Activated naive CD4-positive, alpha-beta T cell treated with anti-CD3 and anti-CD28 coated beads, Interleukin-2, amount 50 U/mL, for 24 hours (primary cell): ENCODE data around the gene CCDC187.

Experiments used
- H3K27ac Mint-ChIP-seq: one replicate; pipeline ENCODE4 v1.8.0; 2021; ENCODE audit warnings: mild to moderate bottlenecking, mixed read lengths
- H3K27me3 Mint-ChIP-seq: one replicate; pipeline ENCODE4 v1.8.0; 2021; ENCODE audit warnings: mixed read lengths
- H3K36me3 Mint-ChIP-seq: one replicate; pipeline ENCODE4 v1.8.0; 2021; ENCODE audit warnings: mixed read lengths
- H3K4me1 Mint-ChIP-seq: one replicate; pipeline ENCODE4 v1.8.0; 2021; ENCODE audit warnings: mixed read lengths
- H3K4me3 Mint-ChIP-seq: one replicate; pipeline ENCODE4 v1.8.0; 2021; ENCODE audit warnings: mild to moderate bottlenecking, mixed read lengths
- H3K9me3 Mint-ChIP-seq: one replicate; pipeline ENCODE4 v1.8.0; 2021; ENCODE audit warnings: mixed read lengths

Gene CCDC187

GRCh38 chr9:136226680-136227407 lies 77.0 kb downstream of the CCDC187 start:
- peaks cover 16% of the 10 kb centered on the region for H3K4me1 Mint-ChIP-seq
- H3K4me3 Mint-ChIP-seq: no peak overlapping the region
- no peaks in the 10 kb centered on the region for H3K9me3 Mint-ChIP-seq
- no peak overlapping the region for H3K27ac Mint-ChIP-seq
- no peaks in the 10 kb centered on the region for H3K27me3 Mint-ChIP-seq
- H3K36me3 Mint-ChIP-seq: peaks cover 9% of the 10 kb centered on the region

DNA sequence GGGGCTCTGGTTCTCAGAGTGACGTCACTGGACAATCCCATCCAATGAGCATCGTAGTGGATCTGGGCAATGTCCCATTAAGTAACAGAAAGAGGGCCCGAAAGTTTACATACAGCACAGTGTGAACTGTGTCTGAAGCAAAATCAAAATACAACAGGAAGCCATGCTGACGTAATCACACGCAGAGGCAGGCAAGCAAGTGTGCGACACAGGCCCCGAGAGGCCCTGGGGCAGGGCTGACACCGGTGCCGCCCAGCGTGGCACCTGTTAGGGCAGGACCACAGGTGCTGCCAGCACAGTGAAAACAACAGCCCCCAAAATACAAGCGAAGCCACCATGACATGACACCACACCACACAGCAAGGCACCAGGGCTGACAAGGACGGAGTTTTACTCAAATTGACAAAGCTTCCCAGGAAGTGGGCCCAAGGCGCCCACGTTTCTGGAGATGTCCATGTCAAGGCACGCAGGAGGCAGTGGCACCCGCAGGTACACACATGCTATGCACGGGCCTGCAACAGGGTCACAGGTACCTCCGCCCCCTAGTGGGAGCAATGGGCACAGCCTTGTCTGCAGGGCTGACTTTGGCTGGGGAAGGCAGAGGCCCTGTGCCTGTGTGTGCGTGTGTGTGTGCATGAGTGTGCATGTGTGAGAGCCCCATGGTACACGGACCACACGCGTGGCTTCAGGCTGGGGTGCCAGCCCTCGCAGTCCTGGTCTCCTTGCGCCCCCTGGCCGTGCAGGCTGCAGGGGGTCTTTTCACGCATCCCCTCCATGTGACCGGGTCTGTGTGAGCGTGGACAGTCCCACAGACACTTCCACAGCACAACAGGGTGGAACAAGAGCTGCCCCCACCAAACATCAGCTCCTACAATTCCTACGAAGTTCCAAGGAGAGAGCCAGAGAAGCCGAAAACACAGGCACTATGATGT lies 77.9 kb downstream of the CCDC187 start:
- Mint-ChIP-seq H3K4me3 (no peak overlapping the region), H3K27ac (no peak overlapping the region), H3K4me1 (peaks cover 16% of the 10 kb centered on the region), H3K36me3 (peaks cover 13% of the 10 kb centered on the region), H3K9me3 (no peaks in the 10 kb centered on the region), H3K27me3 (no peaks in the 10 kb centered on the region)

- Mint-ChIP-seq H3K4me1 (peaks cover 16% of the 10 kb centered on the region), H3K27ac (no peak overlapping the region), H3K4me3 (no peak overlapping the region), H3K27me3 (no peaks in the 10 kb centered on the region), H3K9me3 (no peaks in the 10 kb centered on the region), H3K36me3 (peaks cover 13% of the 10 kb centered on the region)
Observed at GRCh38 chr9:136225366-136225747, 78.5 kb downstream of the CCDC187 start.

- Mint-ChIP-seq H3K4me1 (peaks cover 16% of the 10 kb centered on the region), H3K36me3 (peaks cover 14% of the 10 kb centered on the region), H3K27ac (no peak overlapping the region), H3K4me3 (no peak overlapping the region), H3K27me3 (no peaks in the 10 kb centered on the region), H3K9me3 (no peaks in the 10 kb centered on the region)
Observed at GRCh38 chr9:136223871-136224640, 79.8 kb downstream of the CCDC187 start.

- H3K27ac Mint-ChIP-seq: no peak overlapping the region
Observed at GRCh38 chr9:136222906-136223285, 81.0 kb downstream of the CCDC187 start.

GRCh38 chr9:136222166-136222905 lies 81.6 kb downstream of the CCDC187 start:
- no peaks in the 10 kb centered on the region for H3K27me3 Mint-ChIP-seq
- peaks cover 5% of the 10 kb centered on the region for H3K4me1 Mint-ChIP-seq
- no peak overlapping the region for H3K27ac Mint-ChIP-seq
- H3K36me3 Mint-ChIP-seq: peaks cover 16% of the 10 kb centered on the region
- H3K9me3 Mint-ChIP-seq: no peaks in the 10 kb centered on the region
- no peak overlapping the region for H3K4me3 Mint-ChIP-seq

More at GRCh38 chr9:136222906-136223285, 81.0 kb downstream of the CCDC187 start:
- Mint-ChIP-seq H3K9me3 (no peaks in the 10 kb centered on the region), H3K4me1 (peaks cover 6% of the 10 kb centered on the region), H3K27me3 (no peaks in the 10 kb centered on the region), H3K36me3 (peaks cover 14% of the 10 kb centered on the region), H3K4me3 (no peak overlapping the region)

- H3K27me3 Mint-ChIP-seq: no peaks in the 10 kb centered on the region
- H3K27ac Mint-ChIP-seq: no peak overlapping the region
- H3K36me3 Mint-ChIP-seq: peaks cover 20% of the 10 kb centered on the region
- peaks cover 4% of the 10 kb centered on the region for H3K4me1 Mint-ChIP-seq
- no peaks in the 10 kb centered on the region for H3K9me3 Mint-ChIP-seq
- H3K4me3 Mint-ChIP-seq: no peak overlapping the region
Observed at GRCh38 chr9:136220017-136220729, 83.7 kb downstream of the CCDC187 start.

DNA sequence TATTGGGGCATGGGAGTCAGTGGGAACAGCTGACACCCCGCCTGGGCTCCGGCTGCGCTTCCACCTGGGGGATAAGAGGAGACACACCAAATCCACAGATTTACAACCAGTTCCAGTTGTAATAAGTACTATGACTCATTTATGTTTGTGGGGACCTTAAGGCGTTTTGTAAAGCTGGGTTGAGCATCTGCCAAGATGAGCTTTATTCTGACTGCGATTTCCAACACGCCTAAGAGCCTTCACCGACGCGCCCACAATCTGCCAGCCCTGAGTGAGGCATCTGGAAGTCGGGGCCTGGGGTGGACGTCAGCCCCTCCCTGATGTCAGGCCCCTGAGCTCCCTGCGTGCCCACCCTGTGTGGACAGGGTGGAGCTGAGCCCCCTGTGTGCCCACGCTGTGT lies 84.6 kb downstream of the CCDC187 start:
- Mint-ChIP-seq H3K9me3 (no peaks in the 10 kb centered on the region), H3K4me3 (no peak overlapping the region), H3K27ac (no peak overlapping the region), H3K4me1 (no peaks in the 10 kb centered on the region), H3K36me3 (peaks cover 21% of the 10 kb centered on the region), H3K27me3 (no peaks in the 10 kb centered on the region)

GRCh38 chr9:136218673-136219072 lies 85.2 kb downstream of the CCDC187 start:
- Mint-ChIP-seq H3K36me3 (peaks cover 26% of the 10 kb centered on the region), H3K4me3 (no peak overlapping the region)

DNA sequence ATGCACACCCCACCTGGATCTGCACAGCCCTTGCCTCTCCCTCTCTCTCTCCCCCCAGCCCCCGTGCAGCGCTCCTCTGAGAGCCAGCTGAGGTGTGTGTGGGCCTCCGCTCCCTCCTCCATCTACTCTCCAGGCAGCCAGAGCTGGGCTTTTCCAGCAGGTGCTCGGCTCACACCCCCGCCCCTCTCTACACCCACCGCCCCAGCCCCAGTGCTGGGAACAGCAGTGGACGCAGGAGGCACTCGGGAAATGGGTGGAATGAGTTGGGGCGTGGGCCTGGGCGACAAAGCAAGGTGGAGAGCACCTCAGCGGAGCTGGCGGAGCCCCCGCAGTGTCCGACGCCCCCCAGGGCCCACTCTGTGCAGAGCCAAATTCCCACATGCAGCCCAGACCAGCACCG lies 85.6 kb downstream of the CCDC187 start:
- peaks cover 24% of the 10 kb centered on the region for H3K36me3 Mint-ChIP-seq
- H3K27ac Mint-ChIP-seq: no peak overlapping the region
- H3K9me3 Mint-ChIP-seq: no peaks in the 10 kb centered on the region
- no peak overlapping the region for H3K4me3 Mint-ChIP-seq
- H3K27me3 Mint-ChIP-seq: no peaks in the 10 kb centered on the region
- H3K4me1 Mint-ChIP-seq: no peaks in the 10 kb centered on the region

More at GRCh38 chr9:136218673-136219072, 85.2 kb downstream of the CCDC187 start:
- Mint-ChIP-seq H3K27me3 (no peaks in the 10 kb centered on the region), H3K4me1 (no peaks in the 10 kb centered on the region), H3K9me3 (no peaks in the 10 kb centered on the region), H3K27ac (no peak overlapping the region)

DNA sequence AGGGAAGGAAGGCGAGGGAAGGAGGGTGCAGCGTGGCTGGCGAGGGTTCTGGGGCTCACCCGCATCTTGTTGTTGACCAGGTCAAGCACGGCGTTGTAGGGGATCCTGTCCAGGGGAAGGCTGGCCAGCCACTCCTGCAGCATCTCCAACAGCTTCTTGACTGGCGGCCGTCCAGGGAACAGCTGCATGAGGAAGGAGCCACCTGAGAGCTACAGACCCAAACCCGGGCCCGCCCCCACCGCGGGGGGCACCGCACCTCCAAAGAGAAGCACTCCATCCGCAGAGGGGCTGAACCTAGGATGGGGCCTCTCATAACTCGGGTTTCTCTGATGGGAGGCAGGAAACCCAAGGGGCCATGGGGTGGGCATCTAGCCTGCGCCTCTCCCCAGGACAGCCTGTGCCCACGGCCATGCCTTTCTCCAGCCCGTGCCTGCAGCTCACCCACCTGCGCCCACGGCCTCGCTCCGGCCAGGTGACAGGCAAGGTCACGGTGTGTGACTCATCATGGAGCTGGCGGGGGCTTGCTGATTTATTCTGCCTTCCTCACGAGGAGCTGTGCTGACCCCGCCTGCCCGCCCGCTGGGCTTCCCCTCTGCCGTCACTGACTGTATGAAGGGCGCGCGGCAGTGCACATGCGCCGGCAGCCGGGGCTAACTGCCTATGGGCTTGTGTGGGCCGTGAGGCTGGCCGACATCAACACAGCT lies 87.2 kb downstream of the CCDC187 start:
- Mint-ChIP-seq H3K4me3 (no peak overlapping the region), H3K27ac (no peak overlapping the region), H3K9me3 (no peaks in the 10 kb centered on the region), H3K4me1 (no peaks in the 10 kb centered on the region), H3K36me3 (peaks cover 21% of the 10 kb centered on the region), H3K27me3 (no peaks in the 10 kb centered on the region)

GRCh38 chr9:136213733-136214132 lies 90.2 kb downstream of the CCDC187 start:
- no peak overlapping the region for H3K27ac Mint-ChIP-seq
- no peaks in the 10 kb centered on the region for H3K4me1 Mint-ChIP-seq

DNA sequence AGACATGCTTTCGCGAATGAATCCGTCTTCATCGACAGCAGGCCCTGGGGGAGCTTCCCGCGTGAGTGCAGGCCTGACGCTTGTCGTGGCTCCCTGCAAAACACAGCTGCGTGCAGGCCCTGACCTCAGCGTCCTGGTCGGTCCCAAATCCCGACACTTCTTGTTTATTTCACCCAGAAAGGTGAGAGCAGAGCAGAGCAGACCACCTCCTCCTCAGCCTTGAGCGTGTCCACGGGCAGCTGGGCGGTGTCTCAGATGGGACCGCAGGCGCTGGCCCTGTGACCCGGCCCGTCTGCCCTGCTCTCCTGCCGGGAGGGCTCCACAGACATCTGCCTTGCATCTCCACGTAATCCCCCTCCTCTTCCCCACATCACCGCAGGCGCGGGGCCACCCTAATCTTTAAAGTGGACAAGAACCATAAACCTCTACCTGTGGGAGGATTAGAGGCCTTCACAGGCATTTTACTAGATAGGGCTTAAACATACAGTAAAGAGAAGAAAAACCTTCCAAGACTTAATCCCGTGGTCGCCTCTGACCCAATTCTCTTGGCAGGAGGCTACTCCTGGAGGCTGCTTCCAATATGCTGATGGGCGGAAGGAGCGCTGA lies 91.4 kb downstream of the CCDC187 start:
- Mint-ChIP-seq H3K4me1 (no peaks in the 10 kb centered on the region), H3K27me3 (no peaks in the 10 kb centered on the region), H3K9me3 (no peaks in the 10 kb centered on the region), H3K36me3 (peaks cover 17% of the 10 kb centered on the region), H3K4me3 (no peak overlapping the region), H3K27ac (no peak overlapping the region)

More at GRCh38 chr9:136213733-136214132, 90.2 kb downstream of the CCDC187 start:
- H3K27me3 Mint-ChIP-seq: no peaks in the 10 kb centered on the region
- H3K4me3 Mint-ChIP-seq: no peak overlapping the region
- H3K9me3 Mint-ChIP-seq: no peaks in the 10 kb centered on the region
- peaks cover 18% of the 10 kb centered on the region for H3K36me3 Mint-ChIP-seq
